GM12878 (cell line): Measurements from ENCODE around the gene CDH4. TPM values are rescaled to one million over a fixed set of nuclear protein-coding genes. Genes with fewer than 3 reads are reported as not detected.

Source experiments
- CHD2 ChIP-seq: IDR thresholded peaks from 2 replicates; pipeline ENCODE4 v1.6.1; 2011; ENCODE audit warnings: low read depth, low read length, improper control_type of control experiment, borderline replicate concordance
- CREB1 ChIP-seq: IDR thresholded peaks from 2 replicates; pipeline ENCODE4 v1.6.1; 2012; ENCODE audit warnings: low read depth, mild to moderate bottlenecking, inconsistent platforms
- E2F4 ChIP-seq: IDR thresholded peaks from 2 replicates; pipeline ENCODE4 v1.6.1; 2012; ENCODE audit warnings: low read depth, low read length, improper control_type of control experiment
- E4F1 ChIP-seq: fragments of 450-650 bp; IDR thresholded peaks from 2 replicates; pipeline ENCODE4 v1.6.1; 2018; ENCODE audit warnings: borderline replicate concordance, mild to moderate bottlenecking; ENCODE audit not compliant: partially characterized antibody
- EGR1 ChIP-seq, 2 experiments: IDR thresholded peaks; 1 replicate in 1 of 2; 2 replicates in 1 of 2; pipeline ENCODE4 v1.6.1; 2011 to 2012; ENCODE audit warnings: low read depth in 2 of 2, low read length in 2 of 2, borderline replicate concordance in 1 of 2, mild to moderate bottlenecking in 1 of 2, moderate library complexity in 1 of 2
- EZH2 ChIP-seq: IDR thresholded peaks from 2 replicates; pipeline ENCODE4 v1.6.1; 2012; ENCODE audit warnings: low read depth, mild to moderate bottlenecking, control low read depth, inconsistent platforms, low read length, borderline replicate concordance; ENCODE audit not compliant: control insufficient read depth
- GATAD2B ChIP-seq: fragments of 450-650 bp; conservative IDR thresholded peaks from 2 replicates; pipeline ENCODE4 v1.6.1; 2017; ENCODE audit warnings: low read depth, mild to moderate bottlenecking, moderate library complexity
- HDAC6 ChIP-seq: fragments of 200-600 bp; sonication (generic); IDR thresholded peaks from one replicate; pipeline ENCODE4 v1.8.0; 2017; ENCODE audit warnings: antibody characterized with exemption; ENCODE audit not compliant: unreplicated experiment
- JUNB ChIP-seq: IDR thresholded peaks from 2 replicates; pipeline ENCODE4 v1.6.1; 2016; ENCODE audit warnings: antibody characterized with exemption, mild to moderate bottlenecking
- LARP7 ChIP-seq: fragments of 450-650 bp; IDR thresholded peaks from 2 replicates; pipeline ENCODE4 v1.6.1; 2017; ENCODE audit warnings: mild to moderate bottlenecking
- MEF2A ChIP-seq: IDR thresholded peaks from 2 replicates; pipeline ENCODE4 v1.6.1; 2011; ENCODE audit warnings: low read depth, mild to moderate bottlenecking, low read length, moderate library complexity; ENCODE audit not compliant: insufficient read depth
- MYC ChIP-seq: IDR thresholded peaks from 2 replicates; pipeline ENCODE4 v1.6.1; 2011; ENCODE audit warnings: mild to moderate bottlenecking, low read length, moderate library complexity, inconsistent platforms; ENCODE audit not compliant: insufficient read depth, insufficient replicate concordance, insufficient read length, severe bottlenecking
- PBX3 ChIP-seq: IDR thresholded peaks from 2 replicates; pipeline ENCODE4 v1.6.1; 2011; ENCODE audit warnings: mild to moderate bottlenecking, low read depth, low read length, moderate library complexity; ENCODE audit not compliant: insufficient replicate concordance
- PKNOX1 ChIP-seq: fragments of 450-650 bp; IDR thresholded peaks from 2 replicates; pipeline ENCODE4 v1.6.1; 2016; ENCODE audit warnings: mild to moderate bottlenecking
- RAD21 ChIP-seq: IDR thresholded peaks from 2 replicates; pipeline ENCODE4 v1.6.1; 2011; ENCODE audit warnings: mild to moderate bottlenecking, low read depth, low read length, moderate library complexity; ENCODE audit not compliant: insufficient read depth
- RAD51 ChIP-seq: fragments of 450-650 bp; IDR thresholded peaks from 2 replicates; pipeline ENCODE4 v1.6.1; 2016; ENCODE audit warnings: moderate library complexity, mild to moderate bottlenecking, inconsistent platforms
- RELA ChIP-seq: fragments of 450-650 bp; IDR thresholded peaks from 2 replicates; pipeline ENCODE4 v1.8.0; 2014; ENCODE audit warnings: borderline replicate concordance; ENCODE audit not compliant: partially characterized antibody
- RFX5 ChIP-seq: IDR thresholded peaks from 2 replicates; pipeline ENCODE4 v1.6.1; 2011; ENCODE audit warnings: low read depth, low read length, improper control_type of control experiment
- SMC3 ChIP-seq: IDR thresholded peaks from 2 replicates; pipeline ENCODE4 v1.6.1; 2011; ENCODE audit warnings: low read length, improper control_type of control experiment, borderline replicate concordance
- SP1 ChIP-seq: IDR thresholded peaks from one replicate; pipeline ENCODE4 v1.6.1; 2011; ENCODE audit warnings: low read depth, low read length
- SPI1 ChIP-seq: IDR thresholded peaks from 2 replicates; pipeline ENCODE4 v1.6.1; 2011; ENCODE audit warnings: low read depth, mild to moderate bottlenecking, low read length, moderate library complexity, borderline replicate concordance; ENCODE audit not compliant: insufficient read depth
- SREBF2 ChIP-seq: IDR thresholded peaks from 2 replicates; pipeline ENCODE4 v1.6.1; 2012; ENCODE audit warnings: mild to moderate bottlenecking, low read length
- TARDBP ChIP-seq: IDR thresholded peaks from 2 replicates; pipeline ENCODE4 v1.6.1; 2016; ENCODE audit warnings: borderline replicate concordance
- TCF12 ChIP-seq: IDR thresholded peaks from 2 replicates; pipeline ENCODE4 v1.6.1; 2011; ENCODE audit warnings: low read depth, mild to moderate bottlenecking, low read length
- YY1 ChIP-seq: IDR thresholded peaks from 2 replicates; pipeline ENCODE4 v1.6.1; 2011; ENCODE audit warnings: low read depth, mild to moderate bottlenecking, low read length
- ZNF274 ChIP-seq: IDR thresholded peaks from one replicate; pipeline ENCODE4 v1.8.0; 2011; ENCODE audit not compliant: insufficient read length, insufficient read depth
- polyA plus RNA-seq, 11 experiments: library from polyadenylated mRNA; depleted of rRNA in 4 of 11; unstranded in 6 of 11; stranded (reverse) in 5 of 11; fragments of >200 nt; fragmentation: Nextera tagmentation in 4 of 11; fragmentation: Illumina TruSeq in 1 of 11; extraction: Ambion mirVana in 4 of 11; extraction: Trizol in 1 of 11; gene quantifications; 1 replicate in 1 of 11; 2 replicates in 10 of 11; pipeline versions ENCODE4 v1.2.1 to v1.2.3, GENCODE V29; 2011 to 2016; ENCODE audit warnings: inconsistent platforms in 2 of 11, missing spikeins in 2 of 11, low read depth in 1 of 11
- total RNA-seq, 4 experiments: library from RNA; depleted of rRNA in 3 of 4; stranded (reverse); fragments of >200 nt in 3 of 4; fragmentation: Illumina TruSeq in 1 of 4; extraction: Trizol in 1 of 4; gene quantifications; 2 replicates each; pipeline versions ENCODE4 v1.2.1 to v1.2.3, GENCODE V29; 2013 to 2021

CDH4 gene
- total and polyA plus RNA-seq, 10 of the 15 experiments (the other 5 are each of a cell fraction or from before 2014, with no cell fraction given) = not detected

GRCh38 chr20:61912665-61913422 lies 660.8 kb downstream of the CDH4 start (continued):
- TF ChIP-seq CHD2 (no peak; the same call in 1 of the 2 replicates), E4F1 (no peak), MYC (no peak), RAD21 (no peak), MEF2A (no peak), GATAD2B (no peak; the same call in 1 of the 2 replicates), ZNF274 (no peak), E2F4 (no peak), TARDBP (no peak), RAD51 (no peak), SREBF2 (no peak), RELA (no peak), EZH2 (no peak), HDAC6 (no peak), SPI1 (peak; percentile 97), PBX3 (no peak), EGR1 (IDR thresholded peaks at IDR 0.05; ENCODE audit: borderline replicate concordance in 1 of 2, low read depth in 2 of 2, low read length in 2 of 2) (no peak), SP1 (peak; percentile 64), SMC3 (no peak), RFX5 (no peak), JUNB (no peak), PKNOX1 (no peak), YY1 (0 out of 2 replicates have a peak, but pooled peaks have one; percentile 13), LARP7 (no peak), CREB1 (0 out of 2 replicates have a peak, but pooled peaks have one; percentile 19), TCF12 (peak; percentile 75)
